Memory B cell (primary cell): ENCODE results near the gene CELSR1.
A peak's percentile ranks its signal among the peaks of the same experiment; 100 is the strongest.
"Not testable (repeated sequence)": the region's sequence is repeated elsewhere in the genome, so short reads cannot be mapped to it uniquely, and the experiment has no call there.

Experiments
- ATAC-seq: fragments of 150-1000 bp; cut with Tn5 transposase; 2 replicates; pipeline ENCODE4 v1.10.0; 2021; ENCODE audit warnings: low read depth, mild to moderate bottlenecking, moderate library complexity
- DNase-seq, 2 donors: peaks; one replicate each; pipeline ENCODE4 v3.0.0; 2022; ENCODE audit warnings: low spot score in 2 of 2
- H3K27ac Mint-ChIP-seq: one replicate; pipeline ENCODE4 v1.8.0; 2022; ENCODE audit warnings: mild to moderate bottlenecking, moderate library complexity, mixed read lengths
- H3K27me3 Mint-ChIP-seq: one replicate; pipeline ENCODE4 v1.8.0; 2022; ENCODE audit warnings: mixed read lengths
- H3K36me3 Mint-ChIP-seq: one replicate; pipeline ENCODE4 v1.8.0; 2022; ENCODE audit warnings: mild to moderate bottlenecking, mixed read lengths
- H3K4me1 Mint-ChIP-seq: one replicate; pipeline ENCODE4 v1.8.0; 2022; ENCODE audit warnings: mixed read lengths
- H3K4me3 Mint-ChIP-seq: one replicate; pipeline ENCODE4 v1.8.0; 2022; ENCODE audit warnings: mild to moderate bottlenecking, moderate library complexity, mixed read lengths
- H3K9me3 Mint-ChIP-seq: one replicate; pipeline ENCODE4 v1.8.0; 2022; ENCODE audit warnings: mixed read lengths

Gene CELSR1

GRCh38 chr22:46512683-46513082 is 24.7 kb downstream of the CELSR1 start:
- DNase-seq (no peak), ATAC-seq (no peak)
- peaks cover 1% of the 10 kb centered on the region for H3K36me3 Mint-ChIP-seq
- H3K9me3 Mint-ChIP-seq = no peaks in the 10 kb centered on the region
- peaks cover 2% of the 10 kb centered on the region for H3K4me1 Mint-ChIP-seq
- no peak overlapping the region for H3K27ac Mint-ChIP-seq
- H3K4me3 Mint-ChIP-seq = no peak overlapping the region
- H3K27me3 Mint-ChIP-seq = peaks cover 15% of the 10 kb centered on the region

GRCh38 chr22:46512039-46512370 is 25.4 kb downstream of the CELSR1 start:
- peaks cover 15% of the 10 kb centered on the region for H3K27me3 Mint-ChIP-seq
- H3K36me3 Mint-ChIP-seq = peaks cover 1% of the 10 kb centered on the region
- H3K4me3 Mint-ChIP-seq = no peak overlapping the region
- DNase-seq = no peak
- ATAC-seq = no peak
- no peaks in the 10 kb centered on the region for H3K9me3 Mint-ChIP-seq
- no peak overlapping the region for H3K27ac Mint-ChIP-seq
- H3K4me1 Mint-ChIP-seq = no peaks in the 10 kb centered on the region

DNA sequence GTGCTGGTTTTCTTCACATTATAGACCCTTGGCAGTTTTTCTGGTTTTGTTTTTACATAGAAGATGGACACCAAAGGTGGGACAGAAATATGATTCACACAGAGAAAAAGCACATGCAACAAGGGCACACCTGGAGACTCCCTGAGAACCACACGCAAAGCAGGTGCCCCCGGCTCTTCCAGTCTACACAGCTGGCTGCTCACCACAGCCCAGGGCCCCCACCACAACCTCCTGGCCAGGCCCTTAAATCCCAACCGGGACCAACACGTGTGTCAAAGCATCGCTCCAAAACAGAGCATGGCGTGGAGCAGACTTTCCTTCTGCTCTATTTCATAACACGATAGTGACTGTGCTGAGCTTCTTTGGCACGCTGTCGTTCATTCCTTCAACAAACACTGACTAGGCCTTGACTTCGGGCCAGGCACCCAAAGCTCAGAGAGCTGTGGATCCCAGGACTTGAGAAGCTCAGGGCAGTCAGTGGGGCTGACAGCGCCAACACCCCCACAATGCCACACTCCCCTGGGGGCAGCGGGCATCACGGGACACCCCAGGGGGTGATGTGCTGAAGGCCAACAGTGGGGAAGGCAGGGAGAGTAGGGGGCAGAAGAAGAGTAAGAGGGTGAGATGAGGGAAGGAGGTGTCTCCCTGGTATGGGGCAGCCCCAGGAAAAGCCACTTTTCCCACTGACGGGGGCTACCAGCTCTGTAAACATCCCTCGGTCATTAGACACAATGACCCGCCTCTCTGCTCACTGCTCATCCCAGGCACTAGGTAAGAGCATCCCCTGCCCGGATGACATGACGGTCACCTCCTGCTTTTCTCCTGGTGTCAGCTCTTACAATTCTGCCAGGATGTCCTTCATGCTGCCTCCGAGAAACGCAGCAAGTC is 26.0 kb downstream of the CELSR1 start:
- peaks cover 1% of the 10 kb centered on the region for H3K36me3 Mint-ChIP-seq
- peaks cover 4% of the 10 kb centered on the region for H3K4me1 Mint-ChIP-seq
- H3K27me3 Mint-ChIP-seq = peaks cover 19% of the 10 kb centered on the region
- no peak overlapping the region for H3K4me3 Mint-ChIP-seq
- no peak for ATAC-seq
- no peak overlapping the region for H3K27ac Mint-ChIP-seq
- DNase-seq = no peak
- H3K9me3 Mint-ChIP-seq = no peaks in the 10 kb centered on the region

DNA sequence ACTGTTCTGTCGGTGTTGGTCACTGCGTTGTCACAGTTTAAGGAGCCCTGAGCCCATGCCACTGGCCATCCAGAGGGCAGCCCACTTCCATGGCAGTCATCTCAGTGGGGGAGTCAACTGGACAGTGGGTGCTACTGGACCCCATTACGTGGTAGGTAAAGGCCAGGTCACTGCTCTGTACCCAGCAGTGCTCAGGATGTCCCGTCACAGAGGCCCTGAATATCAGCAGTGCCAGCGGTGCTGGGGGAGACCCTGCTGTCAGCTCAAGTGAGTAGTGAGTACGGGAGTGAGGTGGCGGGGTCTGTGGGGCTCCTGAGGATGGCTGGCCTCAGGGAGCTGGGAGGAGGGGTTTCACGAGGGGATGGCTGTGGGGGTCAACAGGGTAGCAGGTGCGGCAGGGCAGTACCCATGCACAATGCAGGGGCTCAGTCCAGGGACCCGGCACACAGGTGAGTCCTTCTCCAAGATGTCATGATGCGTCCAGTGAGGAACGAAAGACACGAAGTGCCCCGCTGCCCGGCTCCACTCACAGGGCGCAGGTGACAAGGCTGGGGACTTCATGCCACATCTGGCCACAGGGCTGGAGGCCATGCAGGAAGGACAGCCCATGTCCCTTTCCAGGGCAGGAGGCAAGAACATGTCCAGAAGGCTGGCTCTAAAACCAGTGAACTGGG is 27.9 kb downstream of the CELSR1 start:
- peaks cover 8% of the 10 kb centered on the region for H3K4me1 Mint-ChIP-seq
- DNase-seq (no peak), ATAC-seq (no peak)
- no peak overlapping the region for H3K4me3 Mint-ChIP-seq
- H3K27me3 Mint-ChIP-seq = peaks cover 19% of the 10 kb centered on the region
- H3K9me3 Mint-ChIP-seq = no peaks in the 10 kb centered on the region
- no peak overlapping the region for H3K27ac Mint-ChIP-seq
- no peaks in the 10 kb centered on the region for H3K36me3 Mint-ChIP-seq

- Mint-ChIP-seq H3K4me1 (peaks cover 9% of the 10 kb centered on the region), H3K4me3 (no peak overlapping the region), H3K27ac (no peak overlapping the region), H3K27me3 (peaks cover 16% of the 10 kb centered on the region), H3K36me3 (no peaks in the 10 kb centered on the region), H3K9me3 (no peaks in the 10 kb centered on the region)
- no peak for DNase-seq
- ATAC-seq = no peak
Observed at GRCh38 chr22:46508491-46508999, 28.9 kb downstream of the CELSR1 start.

- H3K4me3 Mint-ChIP-seq = no peak overlapping the region
- H3K27ac Mint-ChIP-seq = no peak overlapping the region
- DNase-seq = no peak
Observed at GRCh38 chr22:46507451-46508425, 29.7 kb downstream of the CELSR1 start.

GRCh38 chr22:46504584-46504983 is 32.8 kb downstream of the CELSR1 start:
- Mint-ChIP-seq H3K4me3 (no peak overlapping the region), H3K9me3 (no peaks in the 10 kb centered on the region), H3K27ac (no peak overlapping the region), H3K36me3 (no peaks in the 10 kb centered on the region), H3K4me1 (peaks cover 15% of the 10 kb centered on the region), H3K27me3 (peaks cover 26% of the 10 kb centered on the region)
- DNase-seq = no peak
- ATAC-seq = peak; percentile 53

More at GRCh38 chr22:46507451-46508425, 29.7 kb downstream of the CELSR1 start:
- no peaks in the 10 kb centered on the region for H3K9me3 Mint-ChIP-seq
- no peak for ATAC-seq
- no peaks in the 10 kb centered on the region for H3K36me3 Mint-ChIP-seq
- H3K4me1 Mint-ChIP-seq = peaks cover 13% of the 10 kb centered on the region
- H3K27me3 Mint-ChIP-seq = peaks cover 15% of the 10 kb centered on the region

DNA sequence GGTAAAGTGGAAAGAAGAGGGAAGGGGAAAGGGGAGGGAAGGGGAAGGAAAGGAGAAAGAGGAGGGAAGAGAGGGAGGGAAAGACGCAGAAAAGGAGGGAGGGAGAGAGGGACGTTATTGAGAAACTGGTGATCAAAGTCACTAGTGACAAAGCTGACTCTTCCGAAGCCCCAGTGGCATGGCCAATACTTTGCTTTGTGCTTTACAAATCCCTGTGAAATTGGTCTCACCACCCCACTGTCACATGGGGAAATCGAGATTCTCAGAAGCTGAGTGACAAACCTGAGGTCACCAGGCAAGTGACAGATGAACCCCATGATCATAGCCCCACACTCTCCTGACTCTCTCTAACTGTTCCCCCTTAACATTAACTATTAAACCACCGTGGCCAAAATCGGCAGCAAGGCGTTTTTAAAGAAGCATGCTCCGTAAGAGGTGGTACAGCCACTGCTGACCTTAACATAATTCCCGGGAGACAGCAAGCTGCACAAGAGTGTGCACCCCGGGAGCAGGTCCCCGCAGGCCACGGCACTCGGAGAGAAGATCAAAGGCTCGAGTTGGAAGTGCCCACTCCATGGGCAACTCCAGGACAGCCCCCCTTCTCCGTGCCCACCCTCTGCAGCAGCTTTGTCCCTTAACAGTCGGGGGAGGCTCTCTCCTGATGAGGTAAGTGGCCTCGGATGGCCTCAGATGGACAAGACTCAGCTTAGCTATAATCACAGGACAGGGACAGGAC is 34.8 kb downstream of the CELSR1 start:
- no peak overlapping the region for H3K4me3 Mint-ChIP-seq
- no peak for DNase-seq
- H3K36me3 Mint-ChIP-seq = no peaks in the 10 kb centered on the region
- H3K27ac Mint-ChIP-seq = no peak overlapping the region
- peaks cover 25% of the 10 kb centered on the region for H3K27me3 Mint-ChIP-seq
- ATAC-seq = no peak
- peaks cover 15% of the 10 kb centered on the region for H3K4me1 Mint-ChIP-seq
- H3K9me3 Mint-ChIP-seq = no peaks in the 10 kb centered on the region

DNA sequence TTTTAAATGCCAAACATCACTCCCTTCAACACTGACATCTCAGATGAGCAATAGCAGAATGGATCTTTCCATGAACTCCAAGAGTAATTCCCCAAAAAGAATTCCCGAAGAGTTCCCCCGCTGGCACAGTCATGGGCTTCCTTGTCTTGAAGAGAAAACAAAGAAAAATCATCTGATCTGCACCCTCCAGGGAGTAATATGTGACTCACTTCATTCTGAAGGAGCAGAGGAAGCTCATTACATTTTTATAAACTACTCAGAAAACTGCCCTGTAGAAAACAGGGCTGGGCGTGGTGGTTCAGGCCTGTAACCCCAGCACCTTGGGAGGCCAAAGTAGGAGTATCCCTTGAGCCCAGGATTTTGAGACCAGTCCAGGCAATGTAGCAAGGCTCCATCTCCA is 35.7 kb downstream of the CELSR1 start:
- no peak for DNase-seq
- Mint-ChIP-seq H3K27me3 (peaks cover 23% of the 10 kb centered on the region), H3K36me3 (no peaks in the 10 kb centered on the region), H3K4me3 (no peak overlapping the region), H3K9me3 (no peaks in the 10 kb centered on the region), H3K4me1 (peaks cover 14% of the 10 kb centered on the region), H3K27ac (no peak overlapping the region)
- ATAC-seq = no peak

DNA sequence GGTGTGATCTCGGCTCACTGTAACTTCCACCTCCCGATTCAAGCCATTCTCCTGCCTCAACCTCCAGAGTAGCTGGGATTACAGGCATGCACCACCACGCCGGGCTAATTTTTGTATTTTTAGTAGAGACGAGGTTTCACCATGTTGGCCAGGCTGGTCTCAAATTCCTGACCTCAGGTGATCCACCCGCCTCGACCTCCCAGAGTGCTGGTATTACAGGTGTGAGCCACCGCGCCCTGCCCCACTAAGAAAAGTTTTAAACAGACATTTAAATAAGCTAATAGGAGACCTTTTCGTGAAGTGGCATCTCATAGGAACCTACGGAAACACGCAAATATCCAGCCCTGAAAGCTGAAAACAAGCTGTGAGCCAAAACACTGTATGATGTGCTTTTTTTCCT is 36.2 kb downstream of the CELSR1 start:
- not testable (repeated sequence) for DNase-seq, H3K4me1 Mint-ChIP-seq, H3K27ac Mint-ChIP-seq, ATAC-seq, H3K36me3 Mint-ChIP-seq, H3K4me3 Mint-ChIP-seq, H3K9me3 Mint-ChIP-seq
- peaks cover 19% of the 10 kb centered on the region for H3K27me3 Mint-ChIP-seq

DNA sequence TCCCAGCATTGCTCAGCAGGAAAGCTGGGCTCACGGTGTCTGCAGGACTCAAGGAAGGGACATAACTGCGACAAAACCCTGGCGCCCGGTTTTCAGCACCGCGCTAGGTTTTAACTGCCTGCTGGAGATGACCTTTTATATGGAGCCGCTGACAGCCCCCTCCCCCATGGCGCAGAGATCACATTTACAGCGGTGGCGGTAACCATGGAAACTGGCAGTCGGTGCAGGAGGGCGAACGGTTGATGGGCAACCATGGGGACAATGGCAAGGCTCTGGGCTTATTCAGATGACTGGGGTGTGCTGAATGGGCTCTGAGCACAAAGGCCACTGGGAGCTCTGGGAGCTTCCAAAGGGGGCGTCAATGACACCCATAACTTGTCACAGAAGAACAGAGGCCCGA is 37.2 kb downstream of the CELSR1 start:
- H3K27me3 Mint-ChIP-seq = peaks cover 19% of the 10 kb centered on the region
- no peaks in the 10 kb centered on the region for H3K9me3 Mint-ChIP-seq
- no peak overlapping the region for H3K27ac Mint-ChIP-seq
- H3K4me1 Mint-ChIP-seq = peaks cover 8% of the 10 kb centered on the region
- H3K36me3 Mint-ChIP-seq = no peaks in the 10 kb centered on the region
- H3K4me3 Mint-ChIP-seq = no peak overlapping the region
- ATAC-seq (no peak), DNase-seq (no peak)

DNA sequence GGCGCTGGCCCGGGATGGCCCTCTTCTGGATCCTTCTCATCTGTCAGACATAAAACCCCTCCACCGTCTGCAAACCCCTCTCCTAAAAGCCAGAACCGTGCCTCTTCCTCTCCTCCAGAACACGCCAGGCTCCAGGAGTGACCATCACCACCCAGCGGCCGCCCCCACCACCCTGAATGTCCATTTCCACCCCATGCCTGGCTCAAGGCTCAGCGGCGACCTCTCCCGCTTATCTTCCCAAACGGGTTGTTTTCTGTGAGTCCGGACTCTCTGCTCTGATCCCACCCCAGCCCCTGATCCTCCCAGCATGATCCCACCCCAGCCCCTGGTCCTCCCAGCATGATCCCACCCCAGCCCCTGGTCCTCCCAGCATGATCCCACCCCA is 37.6 kb downstream of the CELSR1 start:
- H3K4me3 Mint-ChIP-seq = no peak overlapping the region
- no peaks in the 10 kb centered on the region for H3K9me3 Mint-ChIP-seq
- H3K36me3 Mint-ChIP-seq = no peaks in the 10 kb centered on the region
- peaks cover 19% of the 10 kb centered on the region for H3K27me3 Mint-ChIP-seq
- DNase-seq (no peak), ATAC-seq (no peak)
- H3K4me1 Mint-ChIP-seq = peaks cover 8% of the 10 kb centered on the region
- H3K27ac Mint-ChIP-seq = no peak overlapping the region

GRCh38 chr22:46491946-46492345 is 45.5 kb downstream of the CELSR1 start:
- Mint-ChIP-seq H3K4me1 (no peaks in the 10 kb centered on the region), H3K9me3 (no peaks in the 10 kb centered on the region), H3K36me3 (no peaks in the 10 kb centered on the region), H3K4me3 (no peak overlapping the region), H3K27me3 (peaks cover 13% of the 10 kb centered on the region), H3K27ac (no peak overlapping the region)
- DNase-seq (no peak), ATAC-seq (no peak)
